Measurements from ENCODE around the gene SDF2L1. TPM values are rescaled to one million over a fixed set of nuclear protein-coding genes. Genes with fewer than 3 reads are reported as not detected.

SDF2L1 gene
- total and polyA plus RNA-seq, 9 of the 15 experiments (the other 6 are each of a cell fraction or from before 2014, with no cell fraction given), result 15.1 to 989 (median 124) TPM

GRCh38 chr22:21680830-21681565, 38.9 kb downstream of the SDF2L1 start (continued):
- no peak for TF ChIP-seq CBX3 (IDR thresholded peaks at IDR 0.05; ENCODE audit: borderline replicate concordance in 1 of 2, low read length in 2 of 2)
- TF ChIP-seq SRSF7 (optimal IDR thresholded peaks at IDR 0.05; ENCODE audit: low read depth, low read length), result no peak
- no peak for TF ChIP-seq PATZ1 (CRISPR knock-in tag; IDR thresholded peaks at IDR 0.05; ENCODE audit: borderline replicate concordance)
- TF ChIP-seq SMC3 (conservative IDR thresholded peaks at IDR 0.05; ENCODE audit: insufficient read depth, low read depth, low read length), result no peak
- no peak for TF ChIP-seq TCFL5 (CRISPR knock-in tag; conservative IDR thresholded peaks at IDR 0.05)
- no peak for TF ChIP-seq PPARD (CRISPR knock-in tag; IDR thresholded peaks at IDR 0.05)
- TF ChIP-seq NR3C1 (CRISPR knock-in tag; IDR thresholded peaks at IDR 0.05), result 0 out of 2 replicates have a peak, but pooled peaks have one; percentile 69
- TF ChIP-seq, protein P1, sequence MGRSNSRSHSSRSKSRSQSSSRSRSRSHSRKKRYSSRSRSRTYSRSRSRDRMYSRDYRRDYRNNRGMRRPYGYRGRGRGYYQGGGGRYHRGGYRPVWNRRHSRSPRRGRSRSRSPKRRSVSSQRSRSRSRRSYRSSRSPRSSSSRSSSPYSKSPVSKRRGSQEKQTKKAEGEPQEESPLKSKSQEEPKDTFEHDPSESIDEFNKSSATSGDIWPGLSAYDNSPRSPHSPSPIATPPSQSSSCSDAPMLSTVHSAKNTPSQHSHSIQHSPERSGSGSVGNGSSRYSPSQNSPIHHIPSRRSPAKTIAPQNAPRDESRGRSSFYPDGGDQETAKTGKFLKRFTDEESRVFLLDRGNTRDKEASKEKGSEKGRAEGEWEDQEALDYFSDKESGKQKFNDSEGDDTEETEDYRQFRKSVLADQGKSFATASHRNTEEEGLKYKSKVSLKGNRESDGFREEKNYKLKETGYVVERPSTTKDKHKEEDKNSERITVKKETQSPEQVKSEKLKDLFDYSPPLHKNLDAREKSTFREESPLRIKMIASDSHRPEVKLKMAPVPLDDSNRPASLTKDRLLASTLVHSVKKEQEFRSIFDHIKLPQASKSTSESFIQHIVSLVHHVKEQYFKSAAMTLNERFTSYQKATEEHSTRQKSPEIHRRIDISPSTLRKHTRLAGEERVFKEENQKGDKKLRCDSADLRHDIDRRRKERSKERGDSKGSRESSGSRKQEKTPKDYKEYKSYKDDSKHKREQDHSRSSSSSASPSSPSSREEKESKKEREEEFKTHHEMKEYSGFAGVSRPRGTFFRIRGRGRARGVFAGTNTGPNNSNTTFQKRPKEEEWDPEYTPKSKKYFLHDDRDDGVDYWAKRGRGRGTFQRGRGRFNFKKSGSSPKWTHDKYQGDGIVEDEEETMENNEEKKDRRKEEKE (IDR thresholded peaks at IDR 0.05; ENCODE audit: borderline replicate concordance in 1 of 2, control insufficient read depth in 1 of 2, low read depth in 2 of 2, low read length in 1 of 2), result no peak
- TF ChIP-seq, protein P2, sequence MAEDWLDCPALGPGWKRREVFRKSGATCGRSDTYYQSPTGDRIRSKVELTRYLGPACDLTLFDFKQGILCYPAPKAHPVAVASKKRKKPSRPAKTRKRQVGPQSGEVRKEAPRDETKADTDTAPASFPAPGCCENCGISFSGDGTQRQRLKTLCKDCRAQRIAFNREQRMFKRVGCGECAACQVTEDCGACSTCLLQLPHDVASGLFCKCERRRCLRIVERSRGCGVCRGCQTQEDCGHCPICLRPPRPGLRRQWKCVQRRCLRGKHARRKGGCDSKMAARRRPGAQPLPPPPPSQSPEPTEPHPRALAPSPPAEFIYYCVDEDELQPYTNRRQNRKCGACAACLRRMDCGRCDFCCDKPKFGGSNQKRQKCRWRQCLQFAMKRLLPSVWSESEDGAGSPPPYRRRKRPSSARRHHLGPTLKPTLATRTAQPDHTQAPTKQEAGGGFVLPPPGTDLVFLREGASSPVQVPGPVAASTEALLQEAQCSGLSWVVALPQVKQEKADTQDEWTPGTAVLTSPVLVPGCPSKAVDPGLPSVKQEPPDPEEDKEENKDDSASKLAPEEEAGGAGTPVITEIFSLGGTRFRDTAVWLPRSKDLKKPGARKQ (CRISPR knock-in tag; IDR thresholded peaks at IDR 0.05), result no peak
- TF ChIP-seq CBFA2T2 (conservative IDR thresholded peaks at IDR 0.05), result no peak
- no peak for TF ChIP-seq HDAC1 (IDR thresholded peaks at IDR 0.05)
- no peak for TF ChIP-seq ARNT (IDR thresholded peaks at IDR 0.05)
- TF ChIP-seq ZNF586 (CRISPR knock-in tag; conservative IDR thresholded peaks at IDR 0.05), result no peak
- TF ChIP-seq, protein P3, sequence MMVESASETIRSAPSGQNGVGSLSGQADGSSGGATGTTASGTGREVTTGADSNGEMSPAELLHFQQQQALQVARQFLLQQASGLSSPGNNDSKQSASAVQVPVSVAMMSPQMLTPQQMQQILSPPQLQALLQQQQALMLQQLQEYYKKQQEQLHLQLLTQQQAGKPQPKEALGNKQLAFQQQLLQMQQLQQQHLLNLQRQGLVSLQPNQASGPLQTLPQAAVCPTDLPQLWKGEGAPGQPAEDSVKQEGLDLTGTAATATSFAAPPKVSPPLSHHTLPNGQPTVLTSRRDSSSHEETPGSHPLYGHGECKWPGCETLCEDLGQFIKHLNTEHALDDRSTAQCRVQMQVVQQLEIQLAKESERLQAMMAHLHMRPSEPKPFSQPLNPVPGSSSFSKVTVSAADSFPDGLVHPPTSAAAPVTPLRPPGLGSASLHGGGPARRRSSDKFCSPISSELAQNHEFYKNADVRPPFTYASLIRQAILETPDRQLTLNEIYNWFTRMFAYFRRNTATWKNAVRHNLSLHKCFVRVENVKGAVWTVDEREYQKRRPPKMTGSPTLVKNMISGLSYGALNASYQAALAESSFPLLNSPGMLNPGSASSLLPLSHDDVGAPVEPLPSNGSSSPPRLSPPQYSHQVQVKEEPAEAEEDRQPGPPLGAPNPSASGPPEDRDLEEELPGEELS (CRISPR knock-in tag; IDR thresholded peaks at IDR 0.05; ENCODE audit: borderline replicate concordance), result no peak
- no peak for TF ChIP-seq CBFA2T3 (IDR thresholded peaks at IDR 0.05)
- no peak for TF ChIP-seq ARID1B (IDR thresholded peaks at IDR 0.05)
- TF ChIP-seq ZNF133 (CRISPR knock-in tag; IDR thresholded peaks at IDR 0.05), result no peak
